Activated CD8-positive, alpha-beta memory T cell treated with anti-CD3 and anti-CD28 coated beads, Interleukin-2, amount 50 U/mL, for 1 hour (primary cell): ENCODE results near the gene METTL24.

ENCODE experiments used
- DNase-seq: peaks from one replicate; pipeline ENCODE4 v3.0.0-alpha.2; 2020; ENCODE audit errors: extremely low read depth

Gene METTL24, protein sequence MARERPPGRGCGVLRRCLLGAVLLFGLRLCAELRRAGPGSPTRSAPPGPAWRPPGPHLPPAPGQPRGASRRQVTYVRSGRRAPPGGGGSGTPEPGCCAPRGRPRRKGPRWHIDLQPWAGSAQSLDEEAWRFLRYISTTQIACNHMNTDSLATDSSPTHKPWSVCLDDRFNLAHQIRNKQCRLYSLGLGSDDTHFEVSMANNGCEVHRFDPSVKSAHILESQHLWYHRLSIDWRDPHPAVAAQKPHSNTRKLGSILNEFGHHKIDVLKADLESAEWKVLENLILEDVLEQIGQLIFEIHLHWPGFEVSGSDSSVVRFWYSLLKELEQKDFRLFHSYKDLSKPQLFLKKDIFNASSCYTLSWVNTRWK

DNA sequence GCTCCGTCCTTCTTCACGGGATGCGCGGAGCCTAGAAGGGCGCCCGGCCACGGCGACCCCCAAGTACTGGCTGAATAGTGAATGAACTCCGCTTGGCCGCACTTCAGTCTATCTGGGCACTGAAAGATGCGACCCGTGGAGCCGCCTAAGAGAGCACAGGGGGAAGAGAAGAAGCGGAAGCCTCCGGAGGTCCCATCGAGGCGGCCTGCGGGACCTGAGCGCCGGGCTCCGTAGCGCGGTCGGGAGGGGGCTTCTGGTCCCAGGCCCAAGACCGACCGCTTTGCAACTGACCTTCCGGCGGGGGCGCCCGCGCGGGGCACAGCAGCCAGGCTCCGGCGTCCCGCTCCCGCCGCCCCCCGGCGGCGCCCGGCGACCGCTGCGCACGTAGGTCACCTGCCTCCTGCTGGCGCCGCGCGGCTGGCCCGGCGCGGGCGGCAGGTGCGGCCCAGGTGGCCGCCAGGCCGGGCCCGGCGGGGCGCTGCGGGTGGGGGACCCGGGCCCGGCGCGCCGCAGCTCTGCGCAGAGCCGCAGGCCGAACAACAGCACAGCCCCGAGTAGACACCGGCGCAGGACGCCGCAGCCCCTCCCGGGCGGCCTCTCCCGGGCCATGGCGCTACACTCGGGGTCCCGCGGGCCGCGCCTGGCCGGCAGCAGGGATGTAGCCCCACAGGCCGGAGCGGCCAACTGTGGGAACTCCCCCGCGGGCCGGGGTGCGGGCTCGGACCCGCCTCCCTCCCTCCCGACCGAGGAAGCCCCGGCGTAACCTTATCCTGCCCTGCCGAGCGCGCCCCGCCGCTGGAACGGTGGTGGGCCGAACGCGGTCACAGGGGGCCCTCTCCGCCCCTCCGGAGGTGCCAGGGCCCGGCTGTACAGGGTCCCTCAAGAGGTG is at the start of gene METTL24:
Gene METTL24 (minus strand): TSS at position 686 of the 889 bp plus-strand sequence. CDS start 77 bp downstream, at position 609.
- no peak for DNase-seq

- no peak for DNase-seq
Measured at GRCh38 chr6:110404607-110405006, 46.5 kb upstream of the METTL24 start.

- DNase-seq: no peak
Measured at GRCh38 chr6:110401585-110402176, 43.5 kb upstream of the METTL24 start.

- no peak for DNase-seq
Measured at GRCh38 chr6:110400208-110400607, 42.1 kb upstream of the METTL24 start.

GRCh38 chr6:110399219-110400071 is 41.3 kb upstream of the METTL24 start:
- DNase-seq: no peak

DNA sequence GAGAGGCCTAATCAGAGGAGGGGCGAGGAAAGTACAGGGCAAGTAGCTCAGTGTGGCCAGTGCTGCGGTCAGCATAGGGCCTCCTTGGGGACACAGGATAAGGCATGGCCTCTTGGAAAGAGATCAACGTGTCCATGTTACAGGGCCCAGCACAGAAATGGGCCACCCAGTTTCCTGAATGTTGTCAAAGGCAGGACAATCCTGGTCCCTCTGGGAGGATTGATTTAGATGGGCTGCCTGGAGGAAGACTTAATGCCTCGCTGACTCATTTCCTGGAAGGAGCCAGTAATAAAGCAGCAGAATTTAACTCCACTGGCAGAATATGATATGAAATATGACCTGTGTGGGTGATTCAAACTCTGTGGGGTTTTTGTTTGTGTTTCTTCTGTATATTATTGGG is 40.6 kb upstream of the METTL24 start:
- no peak for DNase-seq

GRCh38 chr6:110395221-110395620 is 37.1 kb upstream of the METTL24 start:
- DNase-seq: no peak

DNA sequence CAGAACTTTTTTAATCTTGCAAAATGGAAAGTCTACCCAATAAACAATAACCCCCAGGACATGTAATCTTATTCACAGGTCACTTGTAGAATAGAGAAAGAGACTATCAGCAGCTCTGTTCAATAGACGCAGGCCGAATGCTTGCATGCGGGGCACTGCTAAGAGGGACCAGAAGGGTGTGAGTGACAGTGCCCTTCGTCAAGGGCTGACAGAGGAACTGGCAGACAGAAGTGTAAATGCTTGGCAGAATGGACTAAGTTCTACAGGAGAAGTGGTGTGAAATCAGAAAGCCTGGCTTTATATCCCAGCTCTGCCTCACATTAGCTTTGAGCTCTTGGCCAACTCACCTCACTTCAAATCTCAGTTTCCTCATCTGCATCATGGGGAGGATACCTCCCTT is 36.3 kb upstream of the METTL24 start:
- DNase-seq: no peak

- DNase-seq: no peak
Measured at GRCh38 chr6:110392727-110393126, 34.6 kb upstream of the METTL24 start.

- DNase-seq: no peak
Measured at GRCh38 chr6:110390404-110390803, 32.3 kb upstream of the METTL24 start.

DNA sequence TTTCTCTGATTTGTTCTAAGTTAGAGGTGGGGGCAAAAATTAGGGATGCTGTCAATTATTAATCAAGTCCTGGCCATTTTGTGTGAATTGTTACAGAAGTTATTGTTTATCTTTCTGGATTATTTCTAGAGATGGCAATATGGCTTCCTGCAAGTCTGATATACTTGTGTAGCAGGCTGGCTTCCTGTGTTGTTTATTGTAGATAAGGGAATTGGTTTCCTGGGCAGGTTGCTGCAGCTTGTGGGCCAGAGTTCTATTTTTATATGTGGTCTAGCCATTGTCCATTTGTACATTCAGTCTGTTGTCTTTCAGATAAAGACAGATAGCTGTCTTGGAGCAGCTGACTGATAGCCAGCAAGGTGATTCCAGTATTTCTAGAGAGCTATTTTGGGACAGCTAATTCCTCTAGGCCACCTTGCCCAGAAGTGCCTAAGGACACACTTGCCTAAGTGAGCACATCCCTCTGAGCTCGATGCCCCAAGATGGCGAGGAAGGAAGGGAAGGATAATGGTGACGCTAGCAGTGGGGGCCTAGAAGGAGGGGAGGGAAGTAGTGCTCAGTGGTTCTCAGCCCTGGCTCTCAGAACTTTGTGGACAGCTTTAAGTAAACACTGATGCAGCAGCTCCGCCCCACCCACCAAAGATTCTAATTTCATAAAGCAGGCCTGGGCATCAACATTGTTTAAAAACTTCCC is 31.7 kb upstream of the METTL24 start:
- DNase-seq: no peak

GRCh38 chr6:110387986-110388385 is 29.8 kb upstream of the METTL24 start:
- no peak for DNase-seq

- DNase-seq: no peak
Measured at GRCh38 chr6:110385458-110385863, 27.3 kb upstream of the METTL24 start.

GRCh38 chr6:110378552-110378951 is 20.4 kb upstream of the METTL24 start:
- no peak for DNase-seq

- no peak for DNase-seq
Measured at GRCh38 chr6:110369066-110369465, 10.9 kb upstream of the METTL24 start.

DNA sequence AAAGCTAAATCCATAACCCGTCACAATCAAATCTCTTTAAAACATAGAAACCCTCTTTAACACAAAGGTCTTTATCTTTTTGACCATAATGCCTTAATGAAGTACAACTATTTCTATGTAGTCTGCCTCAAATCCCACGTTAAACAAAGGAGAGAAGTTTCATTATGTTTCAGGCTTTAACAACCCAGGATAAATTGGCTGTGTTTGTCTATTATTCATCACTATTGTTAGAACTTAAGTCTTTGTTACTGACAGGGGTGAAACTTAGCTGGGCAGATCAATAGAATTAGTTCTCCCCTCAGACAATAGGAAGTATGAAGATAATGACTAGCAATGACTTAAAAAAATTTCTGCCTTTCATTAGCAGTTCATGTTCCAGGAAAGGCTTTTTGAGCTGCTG is 10.1 kb upstream of the METTL24 start:
- DNase-seq: no peak

- no peak for DNase-seq
Measured at GRCh38 chr6:110367825-110368224, 9.7 kb upstream of the METTL24 start.

DNA sequence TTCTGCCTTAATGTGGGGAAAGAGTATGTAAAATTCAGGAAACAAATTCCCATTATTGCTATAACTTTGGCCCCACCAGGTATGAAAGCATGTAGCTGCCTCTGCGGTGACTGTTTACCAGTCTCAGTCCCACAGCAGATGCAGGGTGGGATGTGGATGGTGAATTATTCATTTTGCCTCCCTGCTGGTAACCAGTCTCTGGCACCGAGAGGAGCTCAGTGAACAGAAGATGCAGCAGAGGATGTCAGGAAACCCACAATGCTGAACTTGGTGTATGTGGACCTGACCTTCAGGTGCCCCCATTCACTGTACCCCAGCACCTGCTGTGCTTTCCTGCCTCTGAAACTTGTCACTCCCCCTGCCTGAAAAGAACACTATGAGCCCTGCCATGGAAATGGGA is 8.8 kb upstream of the METTL24 start:
- no peak for DNase-seq

DNA sequence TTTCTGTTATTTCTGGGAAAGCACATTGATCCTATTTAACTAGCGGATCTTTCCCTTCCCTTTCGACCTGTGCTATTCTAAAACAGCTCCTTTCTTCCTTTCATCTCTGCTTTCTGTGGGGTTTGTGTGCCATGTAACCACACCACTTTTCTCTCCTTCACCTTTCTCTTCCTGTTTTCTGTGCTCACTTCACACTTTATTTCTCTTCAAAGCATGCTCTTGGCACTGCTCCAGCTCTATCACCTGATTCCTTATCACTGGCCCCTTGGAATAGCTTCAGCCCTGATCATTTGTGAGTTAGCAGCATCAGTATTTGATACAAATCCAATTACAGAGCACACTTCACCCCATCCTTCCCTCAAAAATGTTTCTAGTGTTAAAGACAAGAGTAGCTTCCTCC is 8.1 kb upstream of the METTL24 start:
- no peak for DNase-seq

DNA sequence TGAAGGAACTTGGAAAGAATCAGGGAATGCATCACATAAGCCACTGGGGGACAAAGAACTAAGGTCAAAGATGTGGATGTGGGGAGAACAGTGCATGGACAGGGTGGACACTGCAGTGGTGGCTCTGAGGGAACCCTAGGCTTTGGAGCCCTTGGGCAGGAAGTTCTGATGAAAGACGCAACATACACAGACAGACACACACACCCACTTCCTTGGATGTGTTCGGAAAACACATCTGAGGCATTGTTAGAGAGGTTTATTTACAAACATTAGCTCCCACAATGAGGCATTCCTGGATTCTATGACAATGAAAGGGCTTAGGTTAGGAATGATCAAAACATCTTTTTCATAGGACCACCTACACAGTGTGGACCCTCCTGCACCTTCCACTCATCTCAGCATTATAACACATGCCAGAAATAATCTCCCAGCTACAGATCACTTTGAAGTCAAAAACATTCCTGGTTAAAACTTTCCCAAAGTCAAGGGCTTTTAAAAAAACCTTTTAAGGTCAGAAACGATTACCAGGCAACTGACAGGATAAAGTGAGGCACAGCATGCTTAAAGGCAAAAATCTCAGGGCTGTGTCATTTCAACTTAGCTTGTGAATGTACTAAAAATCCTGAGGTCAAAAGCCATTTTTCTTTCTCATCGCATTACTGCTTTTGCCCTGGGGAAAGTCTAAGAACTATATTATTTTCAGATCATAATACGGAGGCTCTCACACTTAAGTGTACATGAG is 6.4 kb upstream of the METTL24 start:
- no peak for DNase-seq
